H1 (cell line): ENCODE data around the gene HS1BP3.

ENCODE experiments used
- EP300 ChIP-seq, 2 experiments: IDR thresholded peaks; 1 replicate in 1 of 2; 2 replicates in 1 of 2; pipeline ENCODE4 v1.6.1; 2011 to 2012; ENCODE audit warnings: low read depth in 2 of 2, low read length in 2 of 2, mild to moderate bottlenecking in 2 of 2, borderline replicate concordance in 1 of 2, inconsistent platforms in 1 of 2, moderate library complexity in 1 of 2
- GABPA ChIP-seq: IDR thresholded peaks from 2 replicates; pipeline ENCODE4 v1.6.1; 2011; ENCODE audit warnings: mild to moderate bottlenecking, low read length, moderate library complexity, borderline replicate concordance; ENCODE audit not compliant: insufficient read depth
- RFX5 ChIP-seq: IDR thresholded peaks from 2 replicates; pipeline ENCODE4 v1.6.1; 2011; ENCODE audit warnings: low read depth, low read length, improper control_type of control experiment, borderline replicate concordance
- RXRA ChIP-seq: IDR thresholded peaks from 2 replicates; pipeline ENCODE4 v1.6.1; 2011; ENCODE audit warnings: low read depth, mild to moderate bottlenecking, low read length, moderate library complexity; ENCODE audit not compliant: insufficient read depth
- TF ChIP-seq, protein P1 (sequence below), 3 experiments: IDR thresholded peaks; 1 replicate in 2 of 3; 2 replicates in 1 of 3; pipeline versions ENCODE4 v1.5.1 to v1.6.1; 2011; ENCODE audit warnings: low read length in 3 of 3, mild to moderate bottlenecking in 3 of 3, inconsistent platforms in 2 of 3, low read depth in 1 of 3, moderate library complexity in 1 of 3; ENCODE audit not compliant: insufficient read depth in 1 of 3; ENCODE audit errors: control extremely low read depth in 1 of 3

DNA sequence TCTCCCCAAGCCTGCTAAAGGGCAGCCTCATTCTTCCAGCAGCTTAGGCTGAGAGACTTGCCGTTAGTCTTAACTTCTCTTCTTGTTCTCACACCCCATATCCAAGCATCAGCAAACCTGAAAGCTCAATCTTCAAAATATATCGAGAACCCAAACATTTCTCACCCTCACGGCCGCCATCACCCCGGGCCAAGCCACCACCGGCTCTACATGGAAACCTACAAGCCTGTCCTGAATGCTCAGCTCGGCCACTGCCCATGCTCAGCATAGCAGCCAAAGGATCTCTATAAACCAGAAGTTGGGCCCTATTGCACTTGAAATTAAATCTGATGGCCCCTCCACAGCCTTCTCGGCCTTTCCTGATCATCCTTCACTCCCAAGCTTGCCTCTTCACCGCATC, 2.1 kb downstream of the HS1BP3 start:
- TF ChIP-seq EP300 (IDR thresholded peaks at IDR 0.05; ENCODE audit: borderline replicate concordance in 1 of 2, low read depth in 2 of 2, low read length in 2 of 2) (no peak), GABPA (no peak), RFX5 (no peak), RXRA (no peak)
- TF ChIP-seq, protein P1, sequence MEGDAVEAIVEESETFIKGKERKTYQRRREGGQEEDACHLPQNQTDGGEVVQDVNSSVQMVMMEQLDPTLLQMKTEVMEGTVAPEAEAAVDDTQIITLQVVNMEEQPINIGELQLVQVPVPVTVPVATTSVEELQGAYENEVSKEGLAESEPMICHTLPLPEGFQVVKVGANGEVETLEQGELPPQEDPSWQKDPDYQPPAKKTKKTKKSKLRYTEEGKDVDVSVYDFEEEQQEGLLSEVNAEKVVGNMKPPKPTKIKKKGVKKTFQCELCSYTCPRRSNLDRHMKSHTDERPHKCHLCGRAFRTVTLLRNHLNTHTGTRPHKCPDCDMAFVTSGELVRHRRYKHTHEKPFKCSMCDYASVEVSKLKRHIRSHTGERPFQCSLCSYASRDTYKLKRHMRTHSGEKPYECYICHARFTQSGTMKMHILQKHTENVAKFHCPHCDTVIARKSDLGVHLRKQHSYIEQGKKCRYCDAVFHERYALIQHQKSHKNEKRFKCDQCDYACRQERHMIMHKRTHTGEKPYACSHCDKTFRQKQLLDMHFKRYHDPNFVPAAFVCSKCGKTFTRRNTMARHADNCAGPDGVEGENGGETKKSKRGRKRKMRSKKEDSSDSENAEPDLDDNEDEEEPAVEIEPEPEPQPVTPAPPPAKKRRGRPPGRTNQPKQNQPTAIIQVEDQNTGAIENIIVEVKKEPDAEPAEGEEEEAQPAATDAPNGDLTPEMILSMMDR (IDR thresholded peaks at IDR 0.05; ENCODE audit: control extremely low read depth in 1 of 3, insufficient read depth in 1 of 3, low read depth in 1 of 3, low read length in 3 of 3): no peak
